Upper lobe of left lung (tissue), 4 donors: ENCODE results near the gene KRTAP10-2.

Source experiments
- CTCF ChIP-seq, 6 experiments: fragments of 450-650 bp in 4 of 6; fragments of 200-600 bp in 2 of 6; sonication (generic) in 2 of 6; IDR thresholded peaks; one replicate each; pipeline ENCODE4 v1.5.1; 2016 to 2019; ENCODE audit warnings: antibody characterized with exemption in 6 of 6
- EP300 ChIP-seq, 4 donors: sonication (generic); formaldehyde crosslinking; IDR thresholded peaks; one replicate each; pipeline ENCODE4 v1.5.1; 2017; ENCODE audit warnings: antibody characterized with exemption in 4 of 4, control low read depth in 2 of 4
- POLR2A ChIP-seq, 4 donors: fragments of 450-650 bp; IDR thresholded peaks; one replicate each; pipeline ENCODE4 v1.5.1; 2016 to 2017; ENCODE audit warnings: antibody characterized with exemption in 4 of 4, mild to moderate bottlenecking in 2 of 4
- POLR2AphosphoS5 ChIP-seq, 2 donors: sonication (generic); formaldehyde crosslinking; IDR thresholded peaks; one replicate each; pipeline ENCODE4 v1.5.1; 2017; ENCODE audit warnings: antibody characterized with exemption in 2 of 2

DNA sequence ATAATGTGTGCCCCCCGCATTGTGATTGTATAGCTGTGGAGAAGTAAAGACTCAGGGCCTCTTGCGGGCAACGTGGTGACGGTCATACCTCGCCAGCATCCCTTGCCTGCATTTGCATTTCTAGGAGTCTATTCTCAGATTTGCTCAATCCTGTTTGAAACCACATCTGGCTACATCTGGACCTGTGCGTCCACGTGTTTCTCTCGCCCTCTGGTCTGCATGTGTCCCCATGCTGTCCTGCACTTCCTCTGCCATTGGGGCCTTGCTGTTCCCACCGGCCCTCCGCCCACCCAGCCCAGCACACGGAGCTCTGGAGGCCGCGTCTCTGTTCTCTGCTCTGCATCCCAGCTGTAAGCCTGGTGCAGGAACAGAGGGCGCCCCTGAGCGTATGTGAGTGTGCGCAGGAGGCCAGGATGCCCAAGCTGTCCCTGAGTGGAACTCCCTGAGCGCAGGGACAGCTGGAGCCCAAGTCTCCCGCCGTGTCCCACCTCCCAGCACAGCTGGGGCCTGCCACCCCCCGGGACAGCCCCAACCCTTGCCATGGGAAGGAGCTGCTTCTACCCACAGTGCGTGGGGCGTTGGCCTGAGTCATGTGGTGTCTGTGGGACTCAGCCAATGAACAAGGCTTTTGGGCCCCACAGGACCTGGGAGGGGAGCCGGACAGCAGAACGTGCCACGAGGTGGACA lies 1.6 kb downstream of the KRTAP10-2 start:
- no peak for TF ChIP-seq CTCF (IDR thresholded peaks at IDR 0.05)
- no peak for TF ChIP-seq POLR2AphosphoS5 (IDR thresholded peaks at IDR 0.05)
- TF ChIP-seq POLR2A (IDR thresholded peaks at IDR 0.05): no peak
- no peak for TF ChIP-seq EP300 (IDR thresholded peaks at IDR 0.05)
